Right lobe of liver (tissue), 4 donors: ENCODE measurements around the gene SLC2A5.

Experiments
- POLR2A ChIP-seq: fragments of 450-650 bp; IDR thresholded peaks from one replicate; pipeline ENCODE4 v1.6.1; 2017; ENCODE audit warnings: antibody characterized with exemption, mild to moderate bottlenecking
- TF ChIP-seq, protein P1 (sequence below), 4 donors: fragments of 200-600 bp in 3 of 4; fragments of 450-650 bp in 1 of 4; IDR thresholded peaks; one replicate each; pipeline versions ENCODE4 v1.5.1 to v1.8.0; 2016 to 2022; ENCODE audit warnings: antibody characterized with exemption in 4 of 4, mild to moderate bottlenecking in 2 of 4
- donor health status: DM: no; HTN: no; CAD: no.
- donor health status: DM: no; HTN: no; CAD: no.
- donor health status: DM: no; HTN: yes; CAD: no.

DNA sequence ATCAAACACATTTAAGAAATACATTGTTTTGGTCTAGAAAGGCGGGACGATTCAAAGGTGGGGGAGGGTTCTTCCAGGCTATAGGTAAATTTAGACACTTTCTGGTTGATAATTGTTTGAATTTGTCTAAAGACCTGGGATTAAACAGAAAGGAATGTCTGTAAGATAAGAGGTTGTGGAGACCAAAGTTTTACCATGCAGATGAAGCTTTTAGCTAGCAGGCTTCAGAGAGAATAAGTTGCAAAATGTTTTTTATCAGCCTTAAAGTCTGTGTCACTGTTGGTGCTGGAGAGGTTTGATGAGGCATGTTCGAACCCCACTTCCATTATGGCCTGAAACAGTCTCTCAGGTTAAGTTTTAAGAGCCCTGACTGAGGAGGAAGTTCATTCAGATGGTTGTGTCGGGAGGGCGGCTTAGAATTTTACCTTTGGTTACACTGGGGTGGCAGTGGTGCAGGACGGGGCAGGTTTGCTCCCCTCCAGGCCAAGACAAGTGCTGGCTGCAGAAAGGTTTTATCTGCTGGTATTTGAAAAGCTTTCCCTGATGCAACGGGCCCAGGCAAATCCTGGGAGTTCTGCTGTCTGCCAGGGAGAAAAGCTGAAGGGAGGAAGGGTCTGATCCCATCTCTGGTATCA, 16.0 kb upstream of the SLC2A5 start:
- TF ChIP-seq, protein P1, sequence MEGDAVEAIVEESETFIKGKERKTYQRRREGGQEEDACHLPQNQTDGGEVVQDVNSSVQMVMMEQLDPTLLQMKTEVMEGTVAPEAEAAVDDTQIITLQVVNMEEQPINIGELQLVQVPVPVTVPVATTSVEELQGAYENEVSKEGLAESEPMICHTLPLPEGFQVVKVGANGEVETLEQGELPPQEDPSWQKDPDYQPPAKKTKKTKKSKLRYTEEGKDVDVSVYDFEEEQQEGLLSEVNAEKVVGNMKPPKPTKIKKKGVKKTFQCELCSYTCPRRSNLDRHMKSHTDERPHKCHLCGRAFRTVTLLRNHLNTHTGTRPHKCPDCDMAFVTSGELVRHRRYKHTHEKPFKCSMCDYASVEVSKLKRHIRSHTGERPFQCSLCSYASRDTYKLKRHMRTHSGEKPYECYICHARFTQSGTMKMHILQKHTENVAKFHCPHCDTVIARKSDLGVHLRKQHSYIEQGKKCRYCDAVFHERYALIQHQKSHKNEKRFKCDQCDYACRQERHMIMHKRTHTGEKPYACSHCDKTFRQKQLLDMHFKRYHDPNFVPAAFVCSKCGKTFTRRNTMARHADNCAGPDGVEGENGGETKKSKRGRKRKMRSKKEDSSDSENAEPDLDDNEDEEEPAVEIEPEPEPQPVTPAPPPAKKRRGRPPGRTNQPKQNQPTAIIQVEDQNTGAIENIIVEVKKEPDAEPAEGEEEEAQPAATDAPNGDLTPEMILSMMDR (IDR thresholded peaks at IDR 0.05), result no peak
- no peak for TF ChIP-seq POLR2A
